WTC11 (cell line): ENCODE results near the gene SMO. TPM values are rescaled to one million over a fixed set of nuclear protein-coding genes. Genes with fewer than 3 reads are reported as not detected.

Experiments
- ATAC-seq: fragments of 200-7000 bp; cut with Tn5 transposase; 2 replicates; pipeline ENCODE4 v1.10.0; 2021; ENCODE audit warnings: mild to moderate bottlenecking, moderate library complexity
- CTCF ChIA-PET: fragments of 300-600 bp; sonication (Branson Sonifier 250); formaldehyde crosslinking; loops from one replicate; lab custom pipeline; 2021; ENCODE audit warnings: antibody characterized with exemption; lab: Charles Lee
- POLR2A ChIA-PET: fragments of 350-600 bp; sonication (Branson Sonifier 250); formaldehyde crosslinking; loops from one replicate; lab custom pipeline; 2021; ENCODE audit warnings: antibody characterized with exemption; lab: Charles Lee
- DNase-seq: peaks from one replicate; pipeline ENCODE4 v3.0.0; 2021; ENCODE audit warnings: low spot score
- H3K27ac Mint-ChIP-seq: 2 replicates; pipeline ENCODE4 v1.8.0; 2021; ENCODE audit warnings: mixed read lengths
- H3K27me3 Mint-ChIP-seq: 2 replicates; pipeline ENCODE4 v1.8.0; 2021; ENCODE audit warnings: low read depth, mild to moderate bottlenecking, moderate library complexity, mixed read lengths
- H3K36me3 Mint-ChIP-seq: 2 replicates; pipeline ENCODE4 v1.8.0; 2021; ENCODE audit warnings: mixed read lengths
- H3K4me1 Mint-ChIP-seq: 2 replicates; pipeline ENCODE4 v1.8.0; 2022; ENCODE audit warnings: mixed read lengths
- H3K4me3 Mint-ChIP-seq: 2 replicates; pipeline ENCODE4 v1.8.0; 2021; ENCODE audit warnings: mild to moderate bottlenecking, moderate library complexity, mixed read lengths
- H3K9me3 Mint-ChIP-seq: 2 replicates; pipeline ENCODE4 v1.8.0; 2021; ENCODE audit warnings: mixed read lengths
- CREB1 ChIP-seq: sonication (generic); formaldehyde crosslinking; IDR thresholded peaks from 2 replicates; pipeline ENCODE4 v1.8.0; 2023; ENCODE audit warnings: mild to moderate bottlenecking, missing genetic modification reagents
- CREM ChIP-seq: sonication (generic); formaldehyde crosslinking; IDR thresholded peaks from 2 replicates; pipeline ENCODE4 v1.8.1; 2022; ENCODE audit warnings: mild to moderate bottlenecking, missing genetic modification reagents, moderate library complexity
- EMX1 ChIP-seq: fragments of 250-450 bp; sonication (Bioruptor Pico); IDR thresholded peaks from 2 replicates; pipeline ENCODE4 v1.8.0; 2021; ENCODE audit warnings: mild to moderate bottlenecking
- FOXJ3 ChIP-seq: sonication (generic); formaldehyde crosslinking; IDR thresholded peaks from 2 replicates; pipeline ENCODE4 v1.9.0; 2021; ENCODE audit warnings: missing genetic modification reagents, mild to moderate bottlenecking, borderline replicate concordance
- FOXP4 ChIP-seq: sonication (generic); formaldehyde crosslinking; IDR thresholded peaks from 2 replicates; pipeline ENCODE4 v1.8.0; 2022; ENCODE audit warnings: mild to moderate bottlenecking, missing genetic modification reagents
- HMGA2 ChIP-seq: fragments of 250-450 bp; sonication (Bioruptor Pico); IDR thresholded peaks from 2 replicates; pipeline ENCODE4 v1.4.0; 2021; ENCODE audit warnings: mild to moderate bottlenecking, moderate library complexity
- HMGXB4 ChIP-seq: sonication (generic); formaldehyde crosslinking; IDR thresholded peaks from 2 replicates; pipeline ENCODE4 v1.8.1; 2023; ENCODE audit warnings: mild to moderate bottlenecking, moderate library complexity, missing genetic modification reagents
- JUN ChIP-seq: sonication (generic); formaldehyde crosslinking; IDR thresholded peaks from 2 replicates; pipeline ENCODE4 v1.8.0; 2023; ENCODE audit warnings: mild to moderate bottlenecking, missing genetic modification reagents
- NFATC4 ChIP-seq: fragments of 250-450 bp; sonication (Bioruptor Pico); IDR thresholded peaks from 2 replicates; pipeline ENCODE4 v1.9.0; 2021; ENCODE audit warnings: mild to moderate bottlenecking
- NFYB ChIP-seq: sonication (generic); formaldehyde crosslinking; conservative IDR thresholded peaks from 2 replicates; pipeline ENCODE4 v1.8.0; 2022; ENCODE audit warnings: low read depth, missing genetic modification reagents
- PRRX2 ChIP-seq: fragments of 250-450 bp; sonication (Bioruptor Pico); IDR thresholded peaks from 2 replicates; pipeline ENCODE4 v1.8.0; 2021; ENCODE audit warnings: mild to moderate bottlenecking
- SMAD4 ChIP-seq: sonication (generic); formaldehyde crosslinking; IDR thresholded peaks from 2 replicates; pipeline ENCODE4 v1.8.0; 2022; ENCODE audit warnings: mild to moderate bottlenecking, missing genetic modification reagents
- TEAD4 ChIP-seq: sonication (generic); formaldehyde crosslinking; IDR thresholded peaks from 2 replicates; pipeline ENCODE4 v1.8.0; 2022; ENCODE audit warnings: mild to moderate bottlenecking, missing genetic modification reagents
- ZBTB21 ChIP-seq: sonication (generic); formaldehyde crosslinking; IDR thresholded peaks from 2 replicates; pipeline ENCODE4 v1.8.1; 2023; ENCODE audit warnings: mild to moderate bottlenecking, missing genetic modification reagents, borderline replicate concordance
- ZNF219 ChIP-seq: sonication (generic); formaldehyde crosslinking; IDR thresholded peaks from 2 replicates; pipeline ENCODE4 v1.8.0; 2023; ENCODE audit warnings: missing genetic modification reagents, mild to moderate bottlenecking, borderline replicate concordance
- ZNF263 ChIP-seq: sonication (generic); formaldehyde crosslinking; IDR thresholded peaks from 2 replicates; pipeline ENCODE4 v1.8.1; 2022; ENCODE audit warnings: low read depth, mild to moderate bottlenecking, moderate library complexity, missing genetic modification reagents
- ZNF671 ChIP-seq: fragments of 250-450 bp; sonication (Bioruptor Pico); IDR thresholded peaks from 2 replicates; pipeline ENCODE4 v1.8.0; 2021; ENCODE audit warnings: mild to moderate bottlenecking
- total RNA-seq: library from RNA; stranded (reverse); gene quantifications from 3 replicates; pipeline ENCODE4 v1.2.3, GENCODE V29; 2021
- TF ChIP-seq, protein P1 (sequence below): sonication (generic); formaldehyde crosslinking; IDR thresholded peaks from 2 replicates; pipeline ENCODE4 v1.8.0; 2022; ENCODE audit warnings: missing genetic modification reagents
- TF ChIP-seq, protein P2 (sequence below): fragments of 250-450 bp; sonication (Bioruptor Pico); IDR thresholded peaks from 2 replicates; pipeline ENCODE4 v2.1.2; 2022; ENCODE audit warnings: mild to moderate bottlenecking, moderate library complexity
- TF ChIP-seq, protein P3 (sequence below): fragments of 250-450 bp; sonication (Bioruptor Pico); IDR thresholded peaks from 2 replicates; pipeline ENCODE4 v1.9.0; 2021; ENCODE audit warnings: mild to moderate bottlenecking

The SMO gene
- total RNA-seq, 1 experiment from 2014 or later = 56.9 TPM

DNA sequence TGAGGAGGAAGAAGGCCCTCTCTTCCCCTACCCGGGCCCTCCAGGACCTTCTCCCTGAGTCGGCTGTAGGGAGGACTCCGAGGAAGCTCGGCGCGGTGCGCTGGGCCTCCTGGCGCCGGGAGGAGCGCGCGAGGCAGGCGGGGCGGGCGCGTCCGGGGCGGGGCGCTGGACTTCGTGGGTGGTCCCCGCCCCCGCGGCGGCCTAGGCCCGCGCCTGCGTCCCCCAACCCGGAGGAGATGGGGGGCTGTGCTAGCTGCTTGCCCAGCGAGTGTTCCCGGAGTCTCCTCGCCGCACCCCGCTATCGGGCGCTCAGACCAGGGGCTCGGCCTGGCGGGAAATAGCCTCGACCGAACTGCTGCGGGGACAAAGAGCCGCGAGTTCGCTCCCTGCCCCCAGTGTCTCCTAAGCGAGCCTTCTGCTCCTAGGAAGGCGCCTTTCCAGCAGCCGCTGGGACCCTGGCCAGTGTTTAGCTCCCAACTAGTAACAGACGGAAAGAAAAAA is 19.2 kb upstream of the SMO start (continued):
- TF ChIP-seq, protein P1, sequence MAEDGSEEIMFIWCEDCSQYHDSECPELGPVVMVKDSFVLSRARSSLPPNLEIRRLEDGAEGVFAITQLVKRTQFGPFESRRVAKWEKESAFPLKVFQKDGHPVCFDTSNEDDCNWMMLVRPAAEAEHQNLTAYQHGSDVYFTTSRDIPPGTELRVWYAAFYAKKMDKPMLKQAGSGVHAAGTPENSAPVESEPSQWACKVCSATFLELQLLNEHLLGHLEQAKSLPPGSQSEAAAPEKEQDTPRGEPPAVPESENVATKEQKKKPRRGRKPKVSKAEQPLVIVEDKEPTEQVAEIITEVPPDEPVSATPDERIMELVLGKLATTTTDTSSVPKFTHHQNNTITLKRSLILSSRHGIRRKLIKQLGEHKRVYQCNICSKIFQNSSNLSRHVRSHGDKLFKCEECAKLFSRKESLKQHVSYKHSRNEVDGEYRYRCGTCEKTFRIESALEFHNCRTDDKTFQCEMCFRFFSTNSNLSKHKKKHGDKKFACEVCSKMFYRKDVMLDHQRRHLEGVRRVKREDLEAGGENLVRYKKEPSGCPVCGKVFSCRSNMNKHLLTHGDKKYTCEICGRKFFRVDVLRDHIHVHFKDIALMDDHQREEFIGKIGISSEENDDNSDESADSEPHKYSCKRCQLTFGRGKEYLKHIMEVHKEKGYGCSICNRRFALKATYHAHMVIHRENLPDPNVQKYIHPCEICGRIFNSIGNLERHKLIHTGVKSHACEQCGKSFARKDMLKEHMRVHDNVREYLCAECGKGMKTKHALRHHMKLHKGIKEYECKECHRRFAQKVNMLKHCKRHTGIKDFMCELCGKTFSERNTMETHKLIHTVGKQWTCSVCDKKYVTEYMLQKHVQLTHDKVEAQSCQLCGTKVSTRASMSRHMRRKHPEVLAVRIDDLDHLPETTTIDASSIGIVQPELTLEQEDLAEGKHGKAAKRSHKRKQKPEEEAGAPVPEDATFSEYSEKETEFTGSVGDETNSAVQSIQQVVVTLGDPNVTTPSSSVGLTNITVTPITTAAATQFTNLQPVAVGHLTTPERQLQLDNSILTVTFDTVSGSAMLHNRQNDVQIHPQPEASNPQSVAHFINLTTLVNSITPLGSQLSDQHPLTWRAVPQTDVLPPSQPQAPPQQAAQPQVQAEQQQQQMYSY = no peak
- TF ChIP-seq FOXP4 (no peak), ZNF219 (no peak), CREB1 (CRISPR knock-in tag) (no peak), ZBTB21 (CRISPR knock-in tag) (no peak), NFYB (CRISPR knock-in tag) (no peak)
- TF ChIP-seq, all 79 proteins: peak for 16

DNA sequence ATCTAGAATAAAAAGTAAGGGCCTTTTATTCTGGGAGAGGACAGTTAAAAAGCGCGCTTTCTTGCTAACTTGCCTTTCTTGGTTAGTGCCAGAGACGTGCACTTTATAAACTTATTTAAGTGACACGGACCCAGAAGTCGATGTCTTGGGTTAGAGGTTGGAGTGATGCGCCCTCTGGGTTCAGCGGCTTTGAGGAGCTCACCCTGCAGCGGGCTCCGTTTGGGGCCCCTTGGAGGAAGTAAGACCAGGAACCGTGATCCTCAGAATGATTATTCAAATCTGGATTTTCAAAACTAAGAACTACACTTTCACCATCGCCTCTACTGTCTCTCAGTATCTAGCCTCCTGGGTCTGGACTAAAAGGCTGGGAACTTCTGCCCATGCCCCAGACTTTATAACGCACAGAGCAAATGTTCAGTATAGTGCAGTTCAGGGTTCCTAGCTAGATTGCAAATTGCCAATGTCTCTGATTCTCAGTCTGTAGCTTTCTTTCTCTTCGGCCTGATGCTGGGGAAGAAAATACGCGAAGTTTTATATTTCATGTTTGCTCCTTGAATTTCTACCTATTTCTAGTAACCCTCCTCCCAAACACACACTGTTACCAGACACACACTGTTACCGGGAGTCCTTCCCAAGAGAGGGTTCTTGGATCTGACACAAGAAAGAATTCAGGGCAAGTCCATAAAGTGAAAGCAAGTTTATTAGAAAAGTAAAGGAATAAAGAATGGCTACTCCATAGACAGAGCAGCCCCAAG is 18.6 kb upstream of the SMO start:
- H3K27ac Mint-ChIP-seq = peak overlapping the region; percentile 89
- POLR2A ChIA-PET = interaction anchor here (0.6 to 3.2 kb wide), 7 partner anchors 19 to 264 kb away, joined by 3 to 27 read pairs (median 5); partner anchors contain the start of genes AHCYL2, SMO and STRIP2
- CTCF ChIA-PET = interaction anchor here (0.8 to 4.1 kb wide), 10 partner anchors 19 to 743 kb away, joined by 3 to 37 read pairs (median 4); partner anchors contain the start of genes SMO and TNPO3

DNA sequence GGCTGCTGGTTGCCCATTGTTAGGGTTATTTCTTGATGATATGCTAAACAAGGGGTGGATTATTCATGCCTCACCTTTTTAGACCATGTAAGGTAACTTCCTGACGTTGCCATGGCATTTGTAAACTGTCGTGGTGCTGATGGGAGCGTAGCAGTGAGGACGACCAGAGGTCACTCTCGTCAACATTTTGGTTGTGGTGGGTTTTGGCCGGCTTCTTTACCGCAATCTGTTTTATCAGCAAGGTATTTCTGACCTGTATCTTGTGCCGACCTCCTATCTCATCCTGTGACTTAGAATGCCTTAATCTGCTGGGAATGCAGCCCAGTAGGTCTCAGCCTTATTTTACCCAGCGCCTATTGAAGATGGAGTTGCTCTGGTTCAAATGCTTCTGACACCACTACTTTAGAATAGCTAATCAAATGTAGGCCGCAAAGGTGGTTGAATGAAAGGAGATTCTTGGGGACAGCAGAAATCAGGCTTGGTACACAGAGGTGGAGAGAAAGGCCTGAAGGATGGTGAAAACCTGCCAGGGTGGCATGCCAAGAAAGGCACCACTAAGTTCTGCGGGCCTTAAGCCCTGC is 17.9 kb upstream of the SMO start:
- Mint-ChIP-seq H3K36me3 (peaks cover 13% of the 10 kb centered on the region), H3K4me1 (peaks cover 39% of the 10 kb centered on the region), H3K27ac (peak overlapping the region; percentile 89), H3K4me3 (peak overlapping the region; percentile 77), H3K9me3 (peaks cover 4% of the 10 kb centered on the region), H3K27me3 (no peaks in the 10 kb centered on the region; the same call in none of the 2 replicates)
- DNase-seq (peak; percentile 52), ATAC-seq (peak; percentile 3; the same call in 1 of the 2 replicates)
- POLR2A ChIA-PET = interaction anchor here (1.5 to 3.2 kb wide), 2 partner anchors 18 to 263 kb away, joined by 3 to 27 read pairs; partner anchors contain the start of genes SMO and STRIP2
- CTCF ChIA-PET = interaction anchor here (1.5 to 1.9 kb wide), 2 partner anchors 43 to 48 kb away, joined by 9 to 14 read pairs; no protein-coding TSS in a partner anchor
- TF ChIP-seq, protein P2, sequence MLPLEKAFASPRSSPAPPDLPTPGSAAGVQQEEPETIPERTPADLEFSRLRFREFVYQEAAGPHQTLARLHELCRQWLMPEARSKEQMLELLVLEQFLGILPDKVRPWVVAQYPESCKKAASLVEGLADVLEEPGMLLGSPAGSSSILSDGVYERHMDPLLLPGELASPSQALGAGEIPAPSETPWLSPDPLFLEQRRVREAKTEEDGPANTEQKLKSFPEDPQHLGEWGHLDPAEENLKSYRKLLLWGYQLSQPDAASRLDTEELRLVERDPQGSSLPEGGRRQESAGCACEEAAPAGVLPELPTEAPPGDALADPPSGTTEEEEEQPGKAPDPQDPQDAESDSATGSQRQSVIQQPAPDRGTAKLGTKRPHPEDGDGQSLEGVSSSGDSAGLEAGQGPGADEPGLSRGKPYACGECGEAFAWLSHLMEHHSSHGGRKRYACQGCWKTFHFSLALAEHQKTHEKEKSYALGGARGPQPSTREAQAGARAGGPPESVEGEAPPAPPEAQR (CRISPR knock-in tag) = peak; percentile 85; the same call in 1 of the 2 replicates
- TF ChIP-seq, protein P3, sequence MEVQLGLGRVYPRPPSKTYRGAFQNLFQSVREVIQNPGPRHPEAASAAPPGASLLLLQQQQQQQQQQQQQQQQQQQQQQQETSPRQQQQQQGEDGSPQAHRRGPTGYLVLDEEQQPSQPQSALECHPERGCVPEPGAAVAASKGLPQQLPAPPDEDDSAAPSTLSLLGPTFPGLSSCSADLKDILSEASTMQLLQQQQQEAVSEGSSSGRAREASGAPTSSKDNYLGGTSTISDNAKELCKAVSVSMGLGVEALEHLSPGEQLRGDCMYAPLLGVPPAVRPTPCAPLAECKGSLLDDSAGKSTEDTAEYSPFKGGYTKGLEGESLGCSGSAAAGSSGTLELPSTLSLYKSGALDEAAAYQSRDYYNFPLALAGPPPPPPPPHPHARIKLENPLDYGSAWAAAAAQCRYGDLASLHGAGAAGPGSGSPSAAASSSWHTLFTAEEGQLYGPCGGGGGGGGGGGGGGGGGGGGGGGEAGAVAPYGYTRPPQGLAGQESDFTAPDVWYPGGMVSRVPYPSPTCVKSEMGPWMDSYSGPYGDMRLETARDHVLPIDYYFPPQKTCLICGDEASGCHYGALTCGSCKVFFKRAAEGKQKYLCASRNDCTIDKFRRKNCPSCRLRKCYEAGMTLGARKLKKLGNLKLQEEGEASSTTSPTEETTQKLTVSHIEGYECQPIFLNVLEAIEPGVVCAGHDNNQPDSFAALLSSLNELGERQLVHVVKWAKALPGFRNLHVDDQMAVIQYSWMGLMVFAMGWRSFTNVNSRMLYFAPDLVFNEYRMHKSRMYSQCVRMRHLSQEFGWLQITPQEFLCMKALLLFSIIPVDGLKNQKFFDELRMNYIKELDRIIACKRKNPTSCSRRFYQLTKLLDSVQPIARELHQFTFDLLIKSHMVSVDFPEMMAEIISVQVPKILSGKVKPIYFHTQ (CRISPR knock-in tag) = 0 out of 2 replicates have a peak, but pooled peaks have one; percentile 36
- TF ChIP-seq PRRX2 (CRISPR knock-in tag) (no peak), SMAD4 (CRISPR knock-in tag) (no peak), ZNF219 (no peak), CREB1 (CRISPR knock-in tag) (no peak), ZNF263 (CRISPR knock-in tag) (no peak), TEAD4 (CRISPR knock-in tag) (no peak)

More for the DNA sequence above, 18.6 kb upstream of the SMO start:
- ATAC-seq = peak; percentile 35
- H3K4me3 Mint-ChIP-seq = peak overlapping the region; percentile 77
- peak; percentile 30 for DNase-seq
- peaks cover 19% of the 10 kb centered on the region for H3K36me3 Mint-ChIP-seq
- TF ChIP-seq ZNF671 (CRISPR knock-in tag) (0 out of 2 replicates have a peak, but pooled peaks have one; percentile 18), CREB1 (CRISPR knock-in tag) (no peak), HMGA2 (CRISPR knock-in tag) (no peak), JUN (no peak), HMGXB4 (CRISPR knock-in tag) (peak; percentile 7; the same call in 1 of the 2 replicates), EMX1 (CRISPR knock-in tag) (peak; percentile 75; the same call in 1 of the 2 replicates), NFATC4 (peak; percentile 43), FOXJ3 (CRISPR knock-in tag) (no peak), CREM (CRISPR knock-in tag) (no peak)
- H3K9me3 Mint-ChIP-seq = peaks cover 4% of the 10 kb centered on the region
- H3K4me1 Mint-ChIP-seq = peaks cover 39% of the 10 kb centered on the region
- no peaks in the 10 kb centered on the region; the same call in none of the 2 replicates for H3K27me3 Mint-ChIP-seq
